Astrocyte of the hippocampus (primary cell): ENCODE measurements around the gene NR5A1.

Source experiments
- DNase-seq: peaks from one replicate; pipeline ENCODE4 v3.0.0; 2011; ENCODE audit warnings: low read depth, low spot score

The NR5A1 gene

DNA sequence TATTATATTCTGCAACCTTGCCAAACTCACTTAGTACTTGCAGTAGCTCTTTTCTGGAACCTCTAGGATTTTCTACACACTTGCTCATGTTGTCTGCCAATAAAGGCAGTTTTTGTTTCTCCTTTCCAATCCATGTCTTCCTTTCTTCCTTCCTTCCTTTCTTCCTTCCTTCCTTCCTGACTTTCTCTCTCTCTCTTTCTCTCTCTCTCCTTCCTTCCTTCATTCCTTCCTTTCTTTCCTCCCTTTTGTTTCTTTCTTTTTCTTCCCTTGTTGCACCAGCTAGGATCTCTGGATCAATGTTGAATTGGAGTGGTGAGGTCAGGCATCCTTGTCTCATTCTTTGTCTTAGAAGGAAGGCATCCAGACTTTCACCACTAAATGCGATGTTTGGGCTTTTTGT is 44.5 kb downstream of the NR5A1 start:
- DNase-seq: no peak

DNA sequence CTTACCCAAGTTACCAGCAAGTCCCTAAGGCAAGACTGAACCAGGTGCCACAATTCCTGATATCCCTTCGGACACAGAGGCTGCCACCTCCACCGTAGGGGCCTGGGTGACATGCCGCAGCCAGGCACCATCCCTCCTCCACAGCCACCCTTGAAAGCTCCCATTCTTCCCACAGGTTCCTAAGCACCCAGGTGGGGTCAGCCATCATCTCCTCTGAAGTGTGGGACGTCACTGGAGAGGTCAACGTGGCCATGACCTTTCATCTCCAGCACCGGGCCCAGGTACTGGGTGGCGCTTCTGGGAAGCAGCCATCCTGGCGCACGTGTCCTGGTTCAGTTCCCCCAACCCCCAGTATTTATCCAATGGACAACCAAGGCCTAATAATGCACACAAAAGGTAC is 48.8 kb downstream of the NR5A1 start:
- no peak for DNase-seq

DNA sequence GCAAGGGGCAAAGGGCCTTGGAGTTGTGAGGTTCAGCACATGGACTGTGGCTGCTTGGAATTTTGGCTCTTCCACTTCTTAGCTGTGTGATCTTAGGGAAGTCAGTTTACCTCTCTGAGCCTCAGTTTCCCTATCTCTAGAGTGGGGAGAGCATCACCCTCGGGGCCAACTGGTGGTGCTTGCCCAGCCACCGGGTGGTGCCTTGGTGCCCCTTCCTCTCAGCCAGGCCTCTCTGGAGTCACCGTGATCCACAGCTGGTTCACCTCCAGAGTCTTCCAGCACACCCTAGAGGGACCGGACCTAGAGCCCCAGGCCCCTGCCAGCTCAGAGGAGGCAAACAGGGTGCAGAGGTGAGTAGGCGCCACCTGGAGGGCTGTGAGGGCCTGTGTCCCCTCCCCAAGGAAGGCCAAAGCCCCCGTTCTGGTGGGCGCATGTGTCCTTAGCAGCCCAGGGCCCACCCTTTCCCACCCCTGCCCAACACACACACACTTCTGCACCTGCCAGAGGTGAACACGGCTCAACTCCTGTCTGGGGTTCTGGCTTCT is 49.2 kb downstream of the NR5A1 start:
- no peak for DNase-seq

DNA sequence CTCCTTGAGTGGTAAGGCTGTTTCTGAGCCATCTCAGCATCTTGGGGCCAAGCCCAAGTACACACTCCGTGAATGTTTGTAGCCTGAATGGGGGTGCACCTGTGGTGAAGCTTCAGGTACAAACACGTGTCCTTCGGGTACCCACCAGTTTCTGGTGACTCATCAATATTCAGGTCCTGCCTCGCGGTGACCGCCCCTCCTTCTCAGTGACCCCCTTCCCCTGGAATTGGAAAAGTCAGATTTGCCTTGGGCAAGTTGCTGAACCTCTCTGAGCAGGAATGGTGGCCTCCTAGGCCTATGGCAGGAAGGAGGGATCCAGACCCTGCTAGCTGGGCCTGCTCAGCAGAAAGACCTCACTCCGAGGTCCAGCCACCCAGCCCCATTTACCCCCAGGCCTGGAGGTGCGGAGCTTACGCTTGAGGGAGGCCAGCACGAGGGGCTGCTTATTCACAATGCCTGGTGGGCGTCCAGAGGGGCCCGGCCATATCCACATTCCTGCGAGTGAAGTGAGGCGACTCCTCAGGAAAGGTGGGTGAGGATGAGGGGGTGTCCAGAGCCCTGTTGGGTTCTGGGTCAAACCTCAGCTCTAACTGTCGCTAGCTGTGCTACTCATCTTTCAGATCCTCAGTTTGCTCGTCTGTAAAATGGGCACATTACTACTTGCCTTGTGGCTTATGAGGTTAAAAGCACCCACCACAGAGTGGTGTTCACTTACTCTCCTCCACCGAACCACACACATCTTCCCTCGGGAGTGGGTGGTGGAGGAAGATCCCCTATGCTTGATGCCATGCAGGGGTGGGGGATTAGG is 49.9 kb downstream of the NR5A1 start:
- no peak for DNase-seq

DNA sequence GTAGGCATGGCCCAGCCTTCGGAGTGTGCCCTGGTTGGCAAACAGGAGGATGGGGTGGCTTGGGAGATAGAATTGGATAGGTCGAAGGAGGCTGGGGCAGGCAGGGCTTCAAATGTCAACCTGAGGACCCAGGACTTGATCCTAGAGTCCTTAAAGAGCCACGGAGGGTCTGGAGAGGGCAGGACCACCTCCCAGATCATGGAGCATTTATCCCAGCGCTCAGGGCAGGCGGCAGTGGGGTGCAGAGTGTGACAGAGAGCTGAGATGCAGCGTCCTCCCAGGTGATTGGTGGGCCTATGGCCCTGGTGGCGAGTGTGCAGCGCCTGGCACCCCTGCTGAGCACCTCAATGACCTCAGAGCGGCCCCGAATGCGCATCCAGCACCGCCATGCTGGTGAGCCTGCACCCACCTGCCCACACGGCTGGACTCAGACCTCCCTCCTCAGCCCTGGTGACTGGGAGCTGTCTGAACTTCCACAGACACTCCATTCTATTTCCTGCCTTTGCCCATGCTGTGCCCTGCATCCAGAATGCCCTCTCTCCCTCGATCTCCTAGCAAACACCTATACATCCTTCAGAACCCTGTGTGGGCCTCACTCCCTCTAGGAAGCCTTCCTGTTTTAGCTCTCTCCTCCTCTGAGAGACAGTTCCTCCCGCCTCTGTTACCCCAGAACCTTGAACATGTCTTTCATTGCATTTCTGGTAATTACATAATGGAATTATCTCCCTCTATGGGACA is 50.7 kb downstream of the NR5A1 start:
- DNase-seq: no peak

DNA sequence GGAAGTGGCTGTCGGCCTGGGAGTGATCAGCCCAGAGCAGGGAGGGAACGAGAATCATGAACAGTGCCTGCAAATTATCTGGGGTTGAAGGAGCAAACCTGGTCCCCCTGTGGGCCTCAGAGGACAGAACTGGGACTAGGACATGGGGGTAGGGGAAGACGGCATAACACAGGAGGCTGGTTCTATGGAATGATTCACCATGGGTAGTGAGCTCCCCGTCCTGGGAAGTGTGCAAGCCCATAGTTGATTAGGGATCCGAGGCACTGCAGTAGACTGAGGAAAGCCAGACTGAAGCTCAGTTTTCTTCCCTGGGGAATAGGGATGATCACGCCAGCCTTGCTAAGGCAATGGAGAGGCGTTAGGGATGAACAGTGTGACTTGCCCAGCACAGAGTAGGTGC is 51.4 kb downstream of the NR5A1 start:
- DNase-seq: no peak

DNA sequence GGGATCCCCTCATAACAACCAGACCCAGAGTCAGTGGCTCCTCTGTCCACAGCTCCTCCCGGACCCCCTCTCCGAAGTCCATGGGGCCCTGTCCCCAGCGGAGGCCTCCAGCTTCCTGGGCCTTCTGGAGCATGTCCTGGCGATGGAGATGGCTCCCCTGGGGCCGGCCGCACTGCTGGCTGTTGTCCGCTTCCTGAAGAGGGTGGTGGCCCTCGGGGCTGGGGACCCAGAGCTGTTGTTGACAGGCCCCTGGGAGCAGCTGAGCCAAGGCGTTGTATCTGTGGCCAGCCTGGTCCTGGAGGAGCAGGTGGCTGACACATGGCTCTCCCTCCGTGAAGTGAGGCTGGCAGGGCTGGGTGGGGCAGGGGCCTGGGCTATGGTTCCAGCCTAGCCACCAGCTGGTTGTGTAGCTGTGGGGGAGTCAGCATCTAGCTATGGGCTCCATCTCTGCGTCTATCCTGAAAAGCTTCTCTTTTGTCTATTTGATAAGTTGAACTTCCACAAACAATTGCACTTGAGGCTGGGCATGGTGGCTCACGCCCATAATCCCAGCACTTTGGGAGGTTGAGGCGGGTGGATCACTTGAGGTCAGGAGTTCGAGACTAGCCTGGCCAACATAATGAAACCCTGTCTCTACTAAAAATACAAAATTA is 52.3 kb downstream of the NR5A1 start:
- DNase-seq: no peak

DNA sequence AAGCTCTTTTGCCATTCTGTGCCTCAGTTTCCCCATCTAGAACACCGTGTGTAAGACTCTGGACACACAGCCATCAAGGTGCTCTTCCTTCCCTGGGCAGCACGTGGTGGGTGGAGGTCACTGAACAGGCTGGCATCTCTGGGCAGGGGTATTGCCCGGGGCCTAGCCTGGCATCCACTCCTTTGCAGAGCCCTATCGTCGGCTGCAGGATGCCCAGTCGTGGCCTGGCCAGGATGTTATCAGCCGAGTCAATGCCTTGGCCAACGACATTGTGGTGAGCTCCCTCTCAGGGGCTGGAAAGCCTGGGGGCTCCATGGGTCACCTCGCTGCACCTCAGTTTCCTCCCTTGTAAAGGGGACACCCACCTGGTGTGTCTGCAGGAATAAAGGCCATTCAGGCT is 52.9 kb downstream of the NR5A1 start:
- DNase-seq: no peak

DNA sequence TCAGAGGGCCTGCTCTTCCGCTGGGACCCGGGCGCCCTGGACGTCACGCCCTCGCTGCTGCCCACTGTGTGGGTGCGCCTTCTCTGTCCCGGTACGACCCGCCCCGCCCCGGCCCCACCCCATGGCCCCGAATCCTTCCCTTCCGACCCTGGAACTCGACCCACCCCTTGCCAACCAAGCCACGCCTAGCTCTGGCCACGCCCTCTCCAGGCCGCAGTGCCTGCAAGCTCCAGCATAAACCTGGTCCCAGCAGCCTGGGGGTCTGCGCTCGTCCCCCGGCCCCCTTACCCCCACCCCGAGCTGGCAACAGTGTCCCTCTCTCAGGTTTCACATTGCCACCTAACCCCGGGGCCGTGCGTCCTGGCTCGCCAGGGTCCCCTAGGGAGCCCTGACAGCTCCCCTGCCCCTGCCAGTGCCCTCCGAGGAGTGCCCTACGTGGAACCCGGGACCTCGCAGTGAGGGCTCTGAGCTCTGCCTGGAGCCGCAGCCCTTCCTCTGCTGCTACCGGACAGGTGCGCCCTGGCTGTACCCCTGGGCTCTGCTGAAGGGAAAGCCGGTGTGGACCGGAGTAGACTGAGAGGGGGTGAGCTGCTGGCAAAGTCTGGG is 53.5 kb downstream of the NR5A1 start:
- DNase-seq: no peak

DNA sequence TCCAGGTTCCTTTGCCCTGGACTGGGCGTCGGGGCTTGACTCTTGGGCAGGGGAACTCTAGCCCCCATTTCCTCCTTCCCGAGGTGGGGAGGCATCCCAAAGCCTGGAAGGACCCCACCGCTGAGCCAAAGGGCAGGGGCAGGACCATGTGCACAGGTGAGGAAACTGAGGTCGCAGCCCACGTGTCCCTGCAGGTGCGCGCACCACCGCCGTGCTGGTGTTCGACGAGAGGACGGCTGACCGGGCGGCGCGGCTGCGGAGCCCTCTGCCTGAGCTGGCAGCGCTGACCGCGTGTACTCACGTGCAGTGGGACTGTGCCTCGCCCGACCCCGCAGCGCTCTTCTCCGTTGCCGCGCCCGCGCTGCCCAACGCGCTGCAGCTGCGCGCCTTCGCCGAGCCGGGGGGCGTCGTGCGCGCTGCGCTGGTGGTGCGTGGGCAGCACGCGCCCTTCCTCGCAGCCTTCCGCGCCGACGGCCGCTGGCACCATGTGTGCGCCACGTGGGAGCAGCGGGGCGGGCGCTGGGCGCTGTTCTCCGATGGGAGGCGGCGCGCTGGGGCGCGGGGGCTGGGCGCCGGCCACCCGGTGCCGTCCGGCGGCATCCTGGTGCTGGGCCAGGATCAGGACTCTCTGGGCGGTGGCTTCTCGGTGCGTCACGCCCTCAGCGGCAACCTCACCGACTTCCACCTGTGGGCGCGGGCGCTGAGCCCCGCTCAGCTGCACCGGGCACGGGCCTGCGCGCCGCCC is 54.2 kb downstream of the NR5A1 start:
- no peak for DNase-seq

DNA sequence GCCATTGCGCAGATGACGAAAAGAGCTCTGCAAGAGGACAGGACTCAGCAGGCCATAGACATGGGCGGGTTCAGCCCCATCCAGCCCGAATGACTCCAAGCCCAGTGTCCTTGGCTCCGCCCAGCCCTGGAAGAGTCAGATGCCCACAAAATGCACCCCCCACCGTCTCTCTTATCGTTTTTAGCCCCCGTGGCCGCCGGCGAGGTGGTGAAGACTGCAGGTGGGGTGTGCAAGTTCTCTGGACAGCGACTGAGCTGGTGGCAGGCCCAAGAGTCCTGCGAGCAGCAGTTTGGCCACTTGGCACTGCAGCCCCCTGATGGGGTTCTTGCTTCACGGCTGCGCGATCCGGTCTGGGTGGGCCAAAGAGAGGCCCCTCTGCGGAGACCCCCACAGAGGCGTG is 54.9 kb downstream of the NR5A1 start:
- no peak for DNase-seq

DNA sequence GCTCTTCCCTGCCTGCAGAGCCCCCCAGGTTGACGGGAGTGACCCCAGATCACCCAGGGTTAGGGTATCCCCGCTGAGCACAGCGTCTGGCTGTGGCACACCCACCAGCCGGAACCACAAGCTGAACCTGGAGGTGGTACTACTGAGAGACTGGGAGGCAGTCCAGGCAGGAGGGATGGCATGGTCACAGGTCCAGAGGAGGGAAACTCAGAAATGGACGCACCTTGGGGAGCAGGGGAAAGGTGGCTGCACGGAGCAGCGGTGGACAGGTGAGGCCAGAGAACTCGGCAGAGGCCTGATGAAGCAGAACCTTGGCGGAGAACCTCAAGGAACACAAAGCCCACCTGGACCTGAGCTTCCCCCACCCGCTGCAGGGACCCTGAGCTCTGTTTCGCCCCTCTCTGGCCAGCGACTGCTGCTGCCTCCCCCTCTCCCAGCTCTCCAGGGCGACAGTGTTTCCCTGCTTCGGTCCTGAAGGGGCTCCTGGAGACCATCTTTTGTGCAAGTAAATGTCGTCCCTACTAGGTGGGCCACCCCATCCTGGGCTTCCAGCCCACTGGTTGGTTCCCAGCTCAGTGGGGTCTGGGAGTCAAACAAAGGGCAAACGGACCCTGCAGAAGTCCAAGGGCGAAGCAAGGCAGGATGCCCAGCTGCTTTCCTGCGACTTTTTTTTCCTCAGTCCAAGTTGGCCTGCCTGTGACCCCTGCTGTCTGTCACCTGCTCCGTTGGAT is 56.1 kb downstream of the NR5A1 start:
- DNase-seq: no peak

DNA sequence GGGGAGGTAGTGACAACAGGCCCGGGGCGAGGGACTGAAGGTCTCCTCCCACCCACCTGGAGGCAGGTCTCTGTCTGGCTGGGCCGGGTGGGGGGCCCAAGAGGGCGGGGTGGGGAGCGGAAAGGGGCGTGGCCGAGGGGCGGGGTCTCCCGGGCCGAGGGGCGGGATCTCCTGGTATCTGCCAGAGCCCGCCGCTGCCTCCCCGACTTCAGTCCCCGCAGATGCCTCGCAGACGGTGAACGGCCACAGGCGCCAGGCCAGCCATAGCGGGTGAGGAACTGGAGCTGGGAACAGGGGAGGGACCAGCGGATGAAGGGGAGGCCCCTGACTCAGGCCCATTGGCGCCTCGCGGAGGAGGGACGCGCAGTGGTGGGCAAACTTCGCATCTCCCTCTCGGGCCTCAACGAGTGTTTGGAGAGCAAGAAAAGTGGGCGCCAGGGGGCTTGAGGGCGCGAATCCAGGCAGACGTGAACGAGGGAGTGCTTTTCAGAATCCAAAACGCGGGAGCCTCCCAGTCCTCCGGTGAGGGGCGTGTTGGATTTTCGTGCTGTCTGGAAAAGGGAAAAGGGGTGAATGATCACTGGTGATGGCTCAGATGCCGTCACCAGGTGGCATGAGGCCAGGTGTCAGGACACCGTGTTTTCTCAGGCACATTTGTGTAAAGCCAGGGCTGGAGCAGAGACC is 56.8 kb downstream of the NR5A1 start, which contains the start of gene ADGRD2:
Gene ADGRD2 (plus strand): TSS at position 211 of the 684 bp plus-strand sequence. CDS start 1,216 bp downstream, outside the sequence.
- peak; percentile 67 for DNase-seq

DNA sequence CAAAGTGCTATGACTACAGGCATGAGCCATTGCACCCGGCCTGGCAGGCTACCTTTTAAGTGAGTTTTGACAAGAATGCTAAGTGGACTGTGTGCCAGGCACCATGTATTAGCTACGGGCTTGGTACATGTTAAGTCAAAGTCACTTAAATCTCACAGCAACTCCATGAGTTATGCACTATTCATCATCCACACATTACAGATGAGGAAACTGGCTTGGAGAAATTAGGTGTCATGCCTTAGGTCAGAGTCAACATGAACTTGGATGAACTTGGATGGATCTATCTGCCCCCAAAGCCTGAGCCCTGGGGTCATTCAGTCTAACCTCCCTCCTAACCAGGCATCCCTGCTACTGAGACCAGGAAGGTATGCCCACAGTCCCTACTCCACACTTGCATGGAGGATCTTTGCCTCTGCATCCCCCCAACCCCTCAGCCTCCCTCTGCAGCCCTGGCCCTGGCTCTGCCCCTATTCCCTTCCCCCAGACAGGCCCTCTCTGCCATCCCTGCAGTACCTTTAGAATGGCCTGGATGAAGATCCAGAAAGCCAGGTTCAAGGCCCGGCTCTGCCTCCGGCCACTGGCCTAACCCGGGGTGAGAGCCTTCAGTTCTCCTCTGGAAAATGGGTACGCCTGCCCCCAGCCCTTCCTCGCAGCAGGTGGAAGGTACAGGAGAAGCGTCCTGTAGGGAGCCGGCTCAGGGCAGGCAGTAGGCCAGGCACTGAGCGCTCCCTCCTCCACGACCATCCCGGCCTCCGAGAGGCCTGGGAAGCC is 57.6 kb downstream of the NR5A1 start:
- no peak for DNase-seq

DNA sequence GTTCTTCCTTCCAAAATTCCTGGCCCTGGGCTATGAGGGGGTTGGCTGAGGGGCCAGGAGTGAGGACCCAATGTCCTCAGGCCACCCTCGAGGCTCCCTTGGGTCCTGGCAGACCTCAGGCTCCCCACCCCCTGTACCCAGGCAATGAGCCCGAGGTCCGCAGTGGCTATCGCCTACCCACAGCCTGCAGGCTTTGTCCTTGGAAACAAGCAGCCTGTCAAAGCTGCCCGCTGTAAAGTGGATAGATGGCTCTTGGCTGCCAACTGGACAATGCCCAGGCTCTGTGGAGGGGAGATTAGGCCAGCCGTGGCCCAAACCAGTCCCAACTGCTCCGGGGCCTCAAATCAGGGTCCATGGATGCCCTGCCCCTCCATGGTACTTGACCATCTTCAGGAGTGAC is 59.2 kb downstream of the NR5A1 start:
- peak; percentile 52 for DNase-seq

DNA sequence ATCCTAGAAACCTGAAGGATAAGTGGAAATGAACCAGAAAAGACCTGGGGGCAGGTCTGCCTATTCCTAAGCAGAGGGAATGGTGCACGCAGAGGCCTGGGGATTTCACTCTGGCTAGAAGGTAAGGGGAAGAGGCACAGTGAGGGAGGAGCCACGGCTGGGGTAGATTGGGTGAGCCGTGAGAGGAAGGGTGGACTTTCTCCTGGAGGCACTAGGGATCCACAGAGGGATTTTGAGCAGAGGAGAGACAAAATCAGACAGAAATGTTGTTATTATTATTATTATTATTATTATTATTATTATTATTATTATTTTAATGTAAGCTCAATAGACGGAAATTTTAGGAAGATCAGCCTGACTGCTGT is 59.9 kb downstream of the NR5A1 start:
- DNase-seq: no peak

DNA sequence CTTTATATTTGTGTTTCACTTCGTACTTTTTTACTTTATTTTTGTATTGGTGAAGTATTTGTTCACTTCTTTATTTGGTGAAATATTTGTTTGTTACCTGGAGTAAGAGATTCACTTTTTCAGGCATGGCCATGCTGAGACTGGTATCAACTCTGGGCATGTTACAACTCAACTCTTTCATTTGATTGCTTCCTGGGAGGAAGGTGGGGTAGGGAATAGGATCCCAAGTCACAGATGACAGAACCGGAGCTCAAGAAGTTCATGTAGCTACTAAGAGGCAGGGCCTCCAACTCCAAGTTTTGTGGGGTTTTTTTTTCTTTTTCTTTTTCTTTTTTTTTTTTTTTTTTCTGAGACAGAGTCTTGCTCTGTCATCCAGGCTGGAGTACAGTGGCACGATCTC is 63.0 kb downstream of the NR5A1 start:
- DNase-seq: no peak

DNA sequence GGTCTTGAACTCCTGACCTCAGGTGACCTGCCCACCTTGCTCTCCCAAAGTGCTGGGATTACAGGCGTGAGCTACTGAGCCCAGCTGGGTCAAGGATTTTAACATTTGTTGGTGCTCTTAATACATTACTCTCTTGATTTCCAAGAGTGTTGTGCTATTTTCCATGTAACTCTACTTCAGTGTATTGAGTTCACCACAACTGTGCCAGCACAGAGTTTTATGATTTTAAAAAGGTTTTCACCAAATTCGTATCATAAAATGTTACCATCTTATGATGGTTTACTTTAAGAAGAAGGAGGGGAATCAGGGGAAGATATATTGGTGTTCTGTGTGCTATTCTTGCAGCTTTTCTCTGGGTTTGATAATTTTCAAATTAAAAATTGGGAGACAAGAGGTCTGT is 63.6 kb downstream of the NR5A1 start:
- DNase-seq: no peak

DNA sequence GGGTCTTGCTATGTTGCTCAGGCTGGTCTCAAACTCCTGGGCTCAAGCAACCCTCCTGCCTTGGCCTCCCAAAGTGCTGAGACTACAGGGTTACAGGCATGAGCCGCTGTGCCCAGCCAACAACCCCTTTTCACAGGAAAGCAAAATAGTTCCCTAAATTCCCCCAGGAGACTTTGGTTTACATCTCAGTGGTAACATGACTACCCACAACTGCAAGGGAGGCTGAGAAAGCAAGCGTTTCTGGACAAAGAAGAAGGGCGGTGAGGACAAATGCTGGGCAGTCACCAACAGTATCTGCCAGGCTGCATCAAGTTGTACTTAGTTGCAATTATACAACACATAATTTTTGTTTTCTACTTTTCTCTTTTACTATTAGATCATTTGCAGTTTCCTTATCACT is 64.4 kb downstream of the NR5A1 start:
- no peak for DNase-seq
